Glutamatergic neuron (in vitro differentiated cells): ENCODE data around the gene EYA4. TPM values are rescaled to one million over a fixed set of nuclear protein-coding genes. Genes with fewer than 3 reads are reported as not detected.

Source experiments
- DNase-seq: peaks from one replicate; pipeline ENCODE4 v3.0.0; 2022
- H3K27ac Mint-ChIP-seq: one replicate; pipeline ENCODE4 v1.8.0; 2020; ENCODE audit warnings: mild to moderate bottlenecking, mixed read lengths, inconsistent platforms; ENCODE audit not compliant: unreplicated experiment
- H3K27me3 Mint-ChIP-seq: one replicate; pipeline ENCODE4 v1.8.0; 2020; ENCODE audit warnings: mild to moderate bottlenecking, moderate library complexity, mixed read lengths, inconsistent platforms; ENCODE audit not compliant: unreplicated experiment
- H3K36me3 Mint-ChIP-seq: one replicate; pipeline ENCODE4 v1.8.0; 2020; ENCODE audit warnings: mild to moderate bottlenecking, mixed read lengths, inconsistent platforms; ENCODE audit not compliant: unreplicated experiment
- H3K4me1 Mint-ChIP-seq: one replicate; pipeline ENCODE4 v1.8.0; 2020; ENCODE audit warnings: mild to moderate bottlenecking, low read depth, mixed read lengths, inconsistent platforms; ENCODE audit not compliant: unreplicated experiment
- H3K4me3 Mint-ChIP-seq: one replicate; pipeline ENCODE4 v1.8.0; 2020; ENCODE audit warnings: mild to moderate bottlenecking, mixed read lengths, inconsistent platforms; ENCODE audit not compliant: unreplicated experiment
- H3K9me3 Mint-ChIP-seq: one replicate; pipeline ENCODE4 v1.8.0; 2020; ENCODE audit warnings: mild to moderate bottlenecking, moderate library complexity, mixed read lengths, inconsistent platforms; ENCODE audit not compliant: unreplicated experiment
- total RNA-seq: library from RNA; stranded (reverse); fragmentation: NEBNext Ultra II Directional; extraction: Animal tissue kit (Norgen Biotek cat#: 25700); gene quantifications from one replicate; pipeline ENCODE4 v1.2.1, GENCODE V29; 2021; ENCODE audit not compliant: unreplicated experiment
- TF ChIP-seq, protein P1 (sequence below): fragments of 200-600 bp; sonication (generic); IDR thresholded peaks from one replicate; pipeline ENCODE4 v1.5.0; 2021; ENCODE audit not compliant: partially characterized antibody, unreplicated experiment

Gene EYA4
- total RNA-seq, 1 donor from 2014 or later, result not detected

DNA sequence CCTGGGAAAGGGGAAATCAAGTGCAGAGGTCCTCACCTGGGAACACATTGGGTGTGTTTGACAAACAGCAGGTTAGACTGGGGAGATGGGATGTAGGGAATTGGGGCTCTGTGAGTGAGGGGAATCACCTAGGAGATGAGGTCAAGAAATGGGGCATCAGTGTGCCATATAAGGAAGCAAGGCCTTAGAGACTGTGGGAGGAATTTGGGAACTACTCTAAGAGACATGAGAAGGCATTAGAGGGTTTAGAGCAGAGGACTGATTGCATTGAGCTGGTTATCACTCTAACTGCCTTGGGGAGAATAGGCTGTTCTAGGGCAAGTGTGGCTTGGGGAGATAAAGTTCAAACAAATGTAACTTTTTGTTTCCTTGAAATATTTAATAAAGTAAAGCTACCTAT lies 189.9 kb downstream of the EYA4 start:
- Mint-ChIP-seq H3K4me1 (peaks cover 36% of the 10 kb centered on the region), H3K27ac (peak overlapping the region; percentile 5), H3K36me3 (no peaks in the 10 kb centered on the region), H3K9me3 (peaks cover 9% of the 10 kb centered on the region), H3K27me3 (peaks cover 4% of the 10 kb centered on the region), H3K4me3 (peak overlapping the region; percentile 8)
- TF ChIP-seq, protein P1, sequence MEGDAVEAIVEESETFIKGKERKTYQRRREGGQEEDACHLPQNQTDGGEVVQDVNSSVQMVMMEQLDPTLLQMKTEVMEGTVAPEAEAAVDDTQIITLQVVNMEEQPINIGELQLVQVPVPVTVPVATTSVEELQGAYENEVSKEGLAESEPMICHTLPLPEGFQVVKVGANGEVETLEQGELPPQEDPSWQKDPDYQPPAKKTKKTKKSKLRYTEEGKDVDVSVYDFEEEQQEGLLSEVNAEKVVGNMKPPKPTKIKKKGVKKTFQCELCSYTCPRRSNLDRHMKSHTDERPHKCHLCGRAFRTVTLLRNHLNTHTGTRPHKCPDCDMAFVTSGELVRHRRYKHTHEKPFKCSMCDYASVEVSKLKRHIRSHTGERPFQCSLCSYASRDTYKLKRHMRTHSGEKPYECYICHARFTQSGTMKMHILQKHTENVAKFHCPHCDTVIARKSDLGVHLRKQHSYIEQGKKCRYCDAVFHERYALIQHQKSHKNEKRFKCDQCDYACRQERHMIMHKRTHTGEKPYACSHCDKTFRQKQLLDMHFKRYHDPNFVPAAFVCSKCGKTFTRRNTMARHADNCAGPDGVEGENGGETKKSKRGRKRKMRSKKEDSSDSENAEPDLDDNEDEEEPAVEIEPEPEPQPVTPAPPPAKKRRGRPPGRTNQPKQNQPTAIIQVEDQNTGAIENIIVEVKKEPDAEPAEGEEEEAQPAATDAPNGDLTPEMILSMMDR, result no peak
- no peak for DNase-seq

DNA sequence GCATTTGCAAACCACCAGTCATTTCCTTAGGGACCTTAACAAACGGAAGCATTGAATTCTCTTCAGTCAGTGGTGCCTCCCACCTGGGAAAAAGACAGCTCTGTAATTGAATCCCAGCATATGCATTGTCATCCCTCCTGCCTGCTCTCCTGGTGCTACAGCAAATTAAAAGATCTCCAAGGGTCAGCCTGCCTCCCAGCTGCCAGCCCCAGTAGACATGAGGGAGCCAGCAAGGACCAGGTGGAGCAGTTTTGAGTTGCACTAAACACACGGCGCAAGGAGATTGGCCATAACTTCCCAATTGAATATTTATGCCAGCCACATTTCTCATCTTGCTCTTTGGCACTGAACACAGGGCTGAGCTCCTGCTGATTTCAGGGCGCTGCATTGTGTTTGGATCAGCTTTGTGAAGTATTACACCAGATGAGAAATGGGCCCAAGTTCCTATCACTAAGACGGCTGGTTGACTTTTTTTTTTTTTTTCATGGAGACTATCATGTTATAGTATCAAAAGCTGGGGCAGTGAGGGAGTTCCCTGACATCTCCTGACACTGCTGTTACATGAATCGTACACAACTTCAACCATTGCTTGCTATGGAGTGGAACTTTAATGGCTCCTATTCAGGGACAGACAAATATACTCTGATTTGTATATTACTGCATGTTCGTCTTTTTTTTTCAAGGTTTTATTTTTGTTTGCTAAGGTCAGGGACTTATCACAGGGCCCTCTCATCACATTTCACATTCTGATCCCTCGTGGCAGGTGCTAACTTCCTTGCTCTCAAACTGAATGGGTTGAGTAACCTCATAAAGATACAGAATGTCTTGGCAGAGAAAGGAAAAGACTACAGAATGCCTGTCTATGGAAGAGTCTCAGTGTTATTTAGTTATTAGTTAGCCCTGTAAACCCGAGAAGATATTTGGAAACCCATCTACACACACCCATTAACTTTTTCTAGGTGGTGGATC lies 191.1 kb downstream of the EYA4 start:
- DNase-seq, result peak; percentile 70
- no peaks in the 10 kb centered on the region for H3K36me3 Mint-ChIP-seq
- TF ChIP-seq, protein P1, result no peak
- H3K4me3 Mint-ChIP-seq, result no peak overlapping the region
- H3K27me3 Mint-ChIP-seq, result peaks cover 4% of the 10 kb centered on the region
- H3K27ac Mint-ChIP-seq, result peak overlapping the region; percentile 88
- peaks cover 9% of the 10 kb centered on the region for H3K9me3 Mint-ChIP-seq
- H3K4me1 Mint-ChIP-seq, result peaks cover 38% of the 10 kb centered on the region

DNA sequence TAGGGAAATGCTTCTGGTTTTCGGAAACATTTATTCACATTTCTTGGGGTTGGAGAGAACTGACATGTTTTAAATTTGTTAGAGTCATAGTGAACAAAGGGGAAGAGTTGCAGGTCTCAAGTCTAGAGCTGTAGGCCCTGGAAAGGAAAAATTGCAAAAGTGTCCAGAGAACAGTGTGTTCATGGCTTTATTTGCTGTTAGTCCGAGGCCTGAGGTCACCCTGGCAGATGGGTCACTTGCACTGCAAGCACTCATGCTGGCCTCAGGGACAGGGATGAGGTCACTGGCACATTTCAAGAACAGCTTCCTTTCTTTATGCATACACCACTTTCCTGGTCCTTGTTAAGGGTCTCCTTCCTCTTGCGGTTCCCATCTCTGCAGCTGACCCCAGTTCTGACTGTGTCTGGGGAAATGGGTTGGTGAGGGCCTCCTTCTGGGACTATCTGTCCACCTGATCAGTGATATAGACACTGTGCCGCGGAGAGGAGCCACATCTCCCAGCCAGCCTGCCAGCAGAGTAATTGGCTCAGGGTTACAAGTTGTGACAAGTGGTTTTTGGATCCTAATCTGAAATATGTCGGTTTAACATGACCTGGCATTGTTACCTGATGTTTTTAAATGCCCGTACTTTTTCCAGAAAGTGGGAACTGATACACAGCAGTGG lies 194.0 kb downstream of the EYA4 start:
- H3K4me3 Mint-ChIP-seq, result peak overlapping the region; percentile 70
- peak overlapping the region; percentile 97 for H3K27ac Mint-ChIP-seq
- peaks cover 9% of the 10 kb centered on the region for H3K9me3 Mint-ChIP-seq
- TF ChIP-seq, protein P1, result no peak
- peak; percentile 72 for DNase-seq
- H3K36me3 Mint-ChIP-seq, result peaks cover 4% of the 10 kb centered on the region
- peaks cover 38% of the 10 kb centered on the region for H3K4me1 Mint-ChIP-seq
- H3K27me3 Mint-ChIP-seq, result peaks cover 4% of the 10 kb centered on the region

DNA sequence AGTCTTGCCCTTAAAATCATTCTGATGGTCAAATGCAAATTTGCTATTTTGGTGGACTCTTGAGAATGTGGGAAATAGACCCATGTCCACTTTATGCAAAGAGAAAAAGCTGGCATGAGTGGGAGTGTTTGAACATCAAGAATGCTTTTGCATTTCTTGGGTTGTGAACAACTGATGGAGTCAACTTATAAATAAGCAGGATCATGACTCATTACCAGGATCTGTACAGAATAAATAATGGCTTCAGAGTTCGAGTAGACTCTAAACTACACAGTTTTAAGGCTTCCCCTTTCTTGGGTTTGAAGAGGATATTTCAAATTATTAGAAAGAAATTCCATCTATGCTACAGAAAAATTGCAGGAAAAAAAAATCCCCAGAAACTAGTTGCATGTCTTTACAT lies 195.5 kb downstream of the EYA4 start:
- Mint-ChIP-seq H3K27ac (no peak overlapping the region), H3K36me3 (peaks cover 4% of the 10 kb centered on the region), H3K9me3 (peaks cover 7% of the 10 kb centered on the region), H3K4me1 (peaks cover 35% of the 10 kb centered on the region), H3K27me3 (peaks cover 4% of the 10 kb centered on the region), H3K4me3 (no peak overlapping the region)
- TF ChIP-seq, protein P1, result no peak
- DNase-seq, result no peak

DNA sequence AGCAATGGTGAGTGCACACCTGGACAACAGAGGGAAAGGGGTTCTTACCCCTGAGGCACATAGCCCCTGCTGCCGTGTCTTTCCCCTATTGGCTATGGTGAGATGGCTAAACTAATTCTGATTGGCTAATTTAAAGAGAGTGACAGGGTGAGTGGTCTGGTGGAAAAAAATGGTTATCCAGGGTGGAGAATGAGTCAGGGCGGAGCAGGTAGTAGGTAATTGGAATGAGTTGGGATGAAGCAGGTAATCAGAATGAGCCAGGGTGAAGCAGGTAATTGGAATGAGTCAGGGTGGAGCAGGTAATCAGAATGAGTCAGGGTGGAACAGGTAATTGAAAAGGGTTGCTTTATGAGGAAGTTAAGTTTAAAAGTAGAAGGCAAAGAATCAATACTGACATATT lies 200.3 kb downstream of the EYA4 start:
- H3K4me1 Mint-ChIP-seq, result no peaks in the 10 kb centered on the region
- H3K4me3 Mint-ChIP-seq, result no peak overlapping the region
- H3K27me3 Mint-ChIP-seq, result no peaks in the 10 kb centered on the region
- TF ChIP-seq, protein P1, result no peak
- H3K9me3 Mint-ChIP-seq, result no peaks in the 10 kb centered on the region
- H3K27ac Mint-ChIP-seq, result no peak overlapping the region
- peaks cover 4% of the 10 kb centered on the region for H3K36me3 Mint-ChIP-seq
- DNase-seq, result no peak
